ENCODE data around the gene TMEM163.

TMEM163 gene

DNA sequence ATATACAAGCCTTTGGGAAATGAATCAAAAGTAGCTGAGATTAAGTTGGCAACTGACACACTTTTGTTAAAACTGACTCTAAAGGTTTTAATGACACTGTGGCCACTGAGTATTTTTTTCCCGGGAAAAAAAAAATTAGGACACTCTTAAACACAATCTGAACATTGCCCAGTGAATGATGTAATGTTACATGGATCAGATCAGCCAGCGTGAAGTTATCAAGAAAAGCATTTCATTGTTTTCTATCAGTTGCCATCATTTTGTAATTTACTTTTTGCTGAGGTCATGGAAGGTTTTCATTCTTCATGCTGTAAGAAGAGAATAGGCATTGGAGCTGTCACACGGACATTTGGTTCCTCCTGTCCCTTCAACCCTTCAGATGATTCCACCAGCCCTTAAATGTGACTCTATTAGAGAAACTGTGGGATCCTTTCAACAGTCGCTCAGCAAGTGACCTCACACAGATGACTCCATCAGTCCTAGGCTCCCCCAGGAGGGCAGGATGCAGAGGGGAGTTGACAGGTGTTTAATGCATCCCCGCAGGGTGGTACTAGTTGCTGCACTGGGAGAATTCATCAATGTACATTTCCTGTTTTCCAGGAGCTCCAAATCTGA, 300.7 kb downstream of the TMEM163 start:
- Histone ChIP-seq H4K8ac (ENCODE audit: low read length) (no peak overlapping the region), H3K36me3 (ENCODE audit: control insufficient read depth in 1 of 2, insufficient read depth in 2 of 2, low read depth in 1 of 2, low read length in 2 of 2) (peaks cover 0 to 4% of the 10 kb centered on the region in 2 experiments), H3K4me1 (ENCODE audit: control insufficient read depth, insufficient read depth, low read depth, low read length) (no peaks in the 10 kb centered on the region), H3K14ac (ENCODE audit: low read length in 2 of 2) (no peak overlapping the region), H3K79me1 (replicated peaks; ENCODE audit: low read length, poor library complexity, severe bottlenecking) (peaks cover 3% of the 10 kb centered on the region), H2BK12ac (ENCODE audit: low read length in 2 of 2) (no peak overlapping the region), H3K9me3 (ENCODE audit: control insufficient read depth, low read length) (no peaks in the 10 kb centered on the region), H2AFZ (ENCODE audit: low read depth, low read length) (no peak overlapping the region), H3K9ac (ENCODE audit: low read length) (no peak overlapping the region), H3K4ac (ENCODE audit: low read depth in 1 of 2, low read length in 2 of 2) (no peak overlapping the region), H3K27ac (ENCODE audit: low read length, poor library complexity, severe bottlenecking) (no peak overlapping the region), H2BK120ac (ENCODE audit: low read depth, low read length) (no peak overlapping the region), H3K18ac (ENCODE audit: low read depth in 1 of 2, low read length in 2 of 2) (no peak overlapping the region), H2BK5ac (ENCODE audit: low read depth, low read length, poor library complexity, severe bottlenecking) (no peak overlapping the region), H4K91ac (ENCODE audit: low read length) (no peak overlapping the region), H2BK15ac (ENCODE audit: low read depth, poor library complexity, severe bottlenecking) (no peak overlapping the region), H3K27me3 (ENCODE audit: control insufficient read depth in 1 of 2, insufficient read depth in 1 of 2, low read length in 2 of 2) (no peaks in the 10 kb centered on the region), H3K23ac (ENCODE audit: low read length in 2 of 2) (no peak overlapping the region), H2AK5ac (ENCODE audit: low read length, severe bottlenecking) (no peak overlapping the region), H3K4me3 (ENCODE audit: insufficient read depth in 1 of 2, low read depth in 1 of 2, low read length in 2 of 2) (no peak overlapping the region), H3K4me2 (ENCODE audit: low read length, poor library complexity, severe bottlenecking) (no peak overlapping the region)
- DNase-seq: no peak
- 99% methylated on average over 4 of the region's 5 CpGs for WGBS

- H3K9me3 ChIP-seq (ENCODE audit: control insufficient read depth, low read length): no peaks in the 10 kb centered on the region
- H2BK15ac ChIP-seq (ENCODE audit: low read depth, poor library complexity, severe bottlenecking): no peak overlapping the region
- 90% methylated on average over 1 of the region's 1 CpG for WGBS
- no peak overlapping the region for H3K4me3 ChIP-seq (ENCODE audit: insufficient read depth in 1 of 2, low read depth in 1 of 2, low read length in 2 of 2)
- no peaks in the 10 kb centered on the region for H3K27me3 ChIP-seq (ENCODE audit: control insufficient read depth in 1 of 2, insufficient read depth in 1 of 2, low read length in 2 of 2)
- H3K4me1 ChIP-seq (ENCODE audit: control insufficient read depth, insufficient read depth, low read depth, low read length): peaks cover 3% of the 10 kb centered on the region
- no peak overlapping the region for H3K9ac ChIP-seq (ENCODE audit: low read length)
- H3K14ac ChIP-seq (ENCODE audit: low read length in 2 of 2): no peak overlapping the region
- H3K36me3 ChIP-seq (ENCODE audit: control insufficient read depth in 1 of 2, insufficient read depth in 2 of 2, low read depth in 1 of 2, low read length in 2 of 2): no peaks in the 10 kb centered on the region
- no peak overlapping the region for H3K4me2 ChIP-seq (ENCODE audit: low read length, poor library complexity, severe bottlenecking)
- H2BK120ac ChIP-seq (ENCODE audit: low read depth, low read length): no peak overlapping the region
- no peak overlapping the region for H4K8ac ChIP-seq (ENCODE audit: low read length)
- no peak overlapping the region for H2AK5ac ChIP-seq (ENCODE audit: low read length, severe bottlenecking)
- peaks cover 3% of the 10 kb centered on the region for H3K79me1 ChIP-seq (replicated peaks; ENCODE audit: low read length, poor library complexity, severe bottlenecking)
- H2AFZ ChIP-seq (ENCODE audit: low read depth, low read length): no peak overlapping the region
- DNase-seq: no peak
- no peak overlapping the region for H4K91ac ChIP-seq (ENCODE audit: low read length)
- no peak overlapping the region for H3K27ac ChIP-seq (ENCODE audit: low read length, poor library complexity, severe bottlenecking)
- no peak overlapping the region for H3K4ac ChIP-seq (ENCODE audit: low read depth in 1 of 2, low read length in 2 of 2)
- no peak overlapping the region for H2BK5ac ChIP-seq (ENCODE audit: low read depth, low read length, poor library complexity, severe bottlenecking)
- H3K23ac ChIP-seq (ENCODE audit: low read length in 2 of 2): no peak overlapping the region
- no peak overlapping the region for H2BK12ac ChIP-seq (ENCODE audit: low read length in 2 of 2)
- no peak overlapping the region for H3K18ac ChIP-seq (ENCODE audit: low read depth in 1 of 2, low read length in 2 of 2)
Measured at GRCh38 chr2:134416637-134417036, 302.2 kb downstream of the TMEM163 start.

DNA sequence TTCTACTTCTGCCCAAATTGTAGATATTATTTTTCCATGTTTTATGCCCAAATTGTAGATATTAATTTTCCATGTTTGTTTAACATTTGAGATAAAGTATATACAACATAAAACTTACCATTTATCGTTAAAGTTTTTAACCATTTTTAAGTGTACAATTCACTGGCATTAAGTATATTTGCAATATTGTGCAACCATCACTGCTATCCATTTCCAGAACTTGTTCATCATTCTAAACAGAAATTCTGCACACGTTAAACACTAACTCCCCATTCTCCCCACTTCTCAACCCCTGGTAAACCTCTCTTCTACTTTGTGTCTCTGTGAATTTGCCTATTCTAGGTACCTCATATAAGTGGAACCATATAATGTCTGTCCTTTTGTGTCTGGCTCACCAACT, 302.8 kb downstream of the TMEM163 start:
- H4K91ac ChIP-seq (ENCODE audit: low read length): no peak overlapping the region
- H3K18ac ChIP-seq (ENCODE audit: low read depth in 1 of 2, low read length in 2 of 2): no peak overlapping the region
- no peak overlapping the region for H2BK15ac ChIP-seq (ENCODE audit: low read depth, poor library complexity, severe bottlenecking)
- no peak overlapping the region for H3K9ac ChIP-seq (ENCODE audit: low read length)
- no peak overlapping the region for H2AFZ ChIP-seq (ENCODE audit: low read depth, low read length)
- no peak overlapping the region for H2BK120ac ChIP-seq (ENCODE audit: low read depth, low read length)
- H3K4me2 ChIP-seq (ENCODE audit: low read length, poor library complexity, severe bottlenecking): no peak overlapping the region
- H3K9me3 ChIP-seq (ENCODE audit: control insufficient read depth, low read length): no peaks in the 10 kb centered on the region
- peaks cover 5% of the 10 kb centered on the region for H3K4me1 ChIP-seq (ENCODE audit: control insufficient read depth, insufficient read depth, low read depth, low read length)
- H3K27ac ChIP-seq (ENCODE audit: low read length, poor library complexity, severe bottlenecking): no peak overlapping the region
- H3K79me1 ChIP-seq (replicated peaks; ENCODE audit: low read length, poor library complexity, severe bottlenecking): peaks cover 3% of the 10 kb centered on the region
- H2AK5ac ChIP-seq (ENCODE audit: low read length, severe bottlenecking): no peak overlapping the region
- no peak overlapping the region for H4K8ac ChIP-seq (ENCODE audit: low read length)
- no peaks in the 10 kb centered on the region for H3K36me3 ChIP-seq (ENCODE audit: control insufficient read depth in 1 of 2, insufficient read depth in 2 of 2, low read depth in 1 of 2, low read length in 2 of 2)
- H3K4me3 ChIP-seq (ENCODE audit: insufficient read depth in 1 of 2, low read depth in 1 of 2, low read length in 2 of 2): no peak overlapping the region
- no peaks in the 10 kb centered on the region for H3K27me3 ChIP-seq (ENCODE audit: control insufficient read depth in 1 of 2, insufficient read depth in 1 of 2, low read length in 2 of 2)
- H2BK5ac ChIP-seq (ENCODE audit: low read depth, low read length, poor library complexity, severe bottlenecking): no peak overlapping the region
- H3K14ac ChIP-seq (ENCODE audit: low read length in 2 of 2): no peak overlapping the region
- DNase-seq: no peak
- H3K23ac ChIP-seq (ENCODE audit: low read length in 2 of 2): no peak overlapping the region
- 92% methylated on average over 2 of the region's 2 CpGs for WGBS
- H3K4ac ChIP-seq (ENCODE audit: low read depth in 1 of 2, low read length in 2 of 2): no peak overlapping the region
- no peak overlapping the region for H2BK12ac ChIP-seq (ENCODE audit: low read length in 2 of 2)

DNA sequence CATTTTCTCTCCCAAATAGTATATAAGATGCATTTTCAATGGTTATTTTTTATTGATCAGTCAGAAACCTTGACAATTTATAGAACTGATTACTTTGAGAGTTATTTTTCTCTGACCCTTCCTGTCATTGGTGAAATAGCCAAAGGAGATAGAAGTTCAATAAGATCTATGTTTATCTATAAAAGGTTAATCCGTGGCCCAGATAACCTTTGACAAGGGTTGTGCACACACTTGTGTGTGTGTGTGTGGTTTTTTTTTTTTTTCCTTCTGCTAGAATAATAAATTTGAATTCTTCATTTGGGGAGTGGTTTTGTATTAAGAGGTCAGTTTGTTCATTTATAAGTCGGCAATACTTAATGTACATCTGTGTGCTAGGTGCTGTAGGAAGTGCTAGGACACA, 304.9 kb downstream of the TMEM163 start:
- Histone ChIP-seq H4K8ac (ENCODE audit: low read length) (no peak overlapping the region), H3K9me3 (ENCODE audit: control insufficient read depth, low read length) (no peaks in the 10 kb centered on the region), H3K27ac (ENCODE audit: low read length, poor library complexity, severe bottlenecking) (no peak overlapping the region), H2BK15ac (ENCODE audit: low read depth, poor library complexity, severe bottlenecking) (no peak overlapping the region), H3K4me1 (ENCODE audit: control insufficient read depth, insufficient read depth, low read depth, low read length) (peaks cover 5% of the 10 kb centered on the region), H3K9ac (ENCODE audit: low read length) (no peak overlapping the region), H4K91ac (ENCODE audit: low read length) (no peak overlapping the region), H3K27me3 (ENCODE audit: control insufficient read depth in 1 of 2, insufficient read depth in 1 of 2, low read length in 2 of 2) (no peaks in the 10 kb centered on the region), H3K79me1 (replicated peaks; ENCODE audit: low read length, poor library complexity, severe bottlenecking) (peaks cover 3% of the 10 kb centered on the region), H2AFZ (ENCODE audit: low read depth, low read length) (no peak overlapping the region), H3K4me3 (ENCODE audit: insufficient read depth in 1 of 2, low read depth in 1 of 2, low read length in 2 of 2) (no peak overlapping the region), H3K18ac (ENCODE audit: low read depth in 1 of 2, low read length in 2 of 2) (no peak overlapping the region), H3K14ac (ENCODE audit: low read length in 2 of 2) (no peak overlapping the region), H3K4ac (ENCODE audit: low read depth in 1 of 2, low read length in 2 of 2) (no peak overlapping the region), H3K4me2 (ENCODE audit: low read length, poor library complexity, severe bottlenecking) (no peak overlapping the region), H3K36me3 (ENCODE audit: control insufficient read depth in 1 of 2, insufficient read depth in 2 of 2, low read depth in 1 of 2, low read length in 2 of 2) (no peaks in the 10 kb centered on the region), H2BK120ac (ENCODE audit: low read depth, low read length) (no peak overlapping the region), H3K23ac (ENCODE audit: low read length in 2 of 2) (no peak overlapping the region), H2AK5ac (ENCODE audit: low read length, severe bottlenecking) (no peak overlapping the region), H2BK12ac (ENCODE audit: low read length in 2 of 2) (no peak overlapping the region), H2BK5ac (ENCODE audit: low read depth, low read length, poor library complexity, severe bottlenecking) (no peak overlapping the region)
- WGBS: 87% methylated on average over 2 of the region's 2 CpGs
- no peak for DNase-seq

All from mesenchymal stem cell (in vitro differentiated cells and primary cell).